ENCODE data around the gene COA8. TPM values are rescaled to one million over a fixed set of nuclear protein-coding genes. Genes with fewer than 3 reads are reported as not detected.
A peak's percentile ranks its signal among the peaks of the same experiment; 100 is the strongest.

Gene COA8
- total and polyA plus RNA-seq, 2 of the 13 experiments (the other 11 are each of a cell fraction or from before 2014, with no cell fraction given): 10.9 to 25.1 TPM

DNA sequence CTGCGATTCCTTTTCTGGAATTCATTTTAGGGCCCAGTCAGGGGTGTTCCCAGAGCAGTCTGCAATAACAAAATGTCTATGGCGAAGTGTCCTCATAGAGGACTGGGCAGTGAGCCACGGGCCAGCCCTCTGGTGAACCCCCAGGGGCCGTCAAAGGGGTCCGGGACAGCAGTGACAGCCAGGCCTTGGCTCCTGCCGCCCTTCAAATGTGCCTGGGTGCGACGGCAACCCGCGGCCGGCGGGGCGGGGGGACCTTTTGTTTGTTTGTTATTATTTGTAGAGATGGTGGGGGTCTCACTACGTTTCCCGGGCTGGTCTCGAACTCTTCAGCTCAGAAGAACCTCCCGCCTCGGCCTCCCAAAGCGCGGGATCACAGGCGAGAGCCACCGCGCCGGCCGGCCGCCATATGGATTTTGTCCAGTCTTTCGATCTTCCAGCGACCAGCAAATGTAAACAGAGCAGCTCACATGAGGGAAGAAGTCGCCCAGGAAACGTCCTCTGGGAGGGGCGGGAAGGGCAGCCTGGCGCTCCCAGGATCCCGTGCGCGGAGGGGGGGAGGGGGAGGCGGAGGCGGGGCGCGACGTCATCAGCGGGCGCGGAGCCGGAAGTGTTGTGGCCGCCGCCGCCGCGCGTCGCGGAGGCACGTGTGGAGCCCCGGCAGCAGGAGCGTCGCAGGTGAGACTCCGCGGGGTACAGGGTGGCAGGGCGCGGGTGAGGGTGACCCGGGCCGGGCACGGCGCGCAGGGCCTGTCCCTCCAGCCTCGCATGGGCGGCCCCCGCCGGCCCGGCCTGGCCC, 34.0 kb upstream of the COA8 start, which contains the start of gene TRMT61A (continued):
- TF ChIP-seq, protein P1, sequence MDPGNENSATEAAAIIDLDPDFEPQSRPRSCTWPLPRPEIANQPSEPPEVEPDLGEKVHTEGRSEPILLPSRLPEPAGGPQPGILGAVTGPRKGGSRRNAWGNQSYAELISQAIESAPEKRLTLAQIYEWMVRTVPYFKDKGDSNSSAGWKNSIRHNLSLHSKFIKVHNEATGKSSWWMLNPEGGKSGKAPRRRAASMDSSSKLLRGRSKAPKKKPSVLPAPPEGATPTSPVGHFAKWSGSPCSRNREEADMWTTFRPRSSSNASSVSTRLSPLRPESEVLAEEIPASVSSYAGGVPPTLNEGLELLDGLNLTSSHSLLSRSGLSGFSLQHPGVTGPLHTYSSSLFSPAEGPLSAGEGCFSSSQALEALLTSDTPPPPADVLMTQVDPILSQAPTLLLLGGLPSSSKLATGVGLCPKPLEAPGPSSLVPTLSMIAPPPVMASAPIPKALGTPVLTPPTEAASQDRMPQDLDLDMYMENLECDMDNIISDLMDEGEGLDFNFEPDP (CRISPR knock-in tag; conservative IDR thresholded peaks at IDR 0.05): 0 out of 2 replicates have a peak, but pooled peaks have one; percentile 14
- no peak for TF ChIP-seq ZNF782 (CRISPR knock-in tag; IDR thresholded peaks at IDR 0.05; ENCODE audit: borderline replicate concordance)
- TF ChIP-seq KLF15 (CRISPR knock-in tag; IDR thresholded peaks at IDR 0.05; ENCODE audit: borderline replicate concordance): 0 out of 2 replicates have a peak, but pooled peaks have one; percentile 31
- TF ChIP-seq, protein P2, sequence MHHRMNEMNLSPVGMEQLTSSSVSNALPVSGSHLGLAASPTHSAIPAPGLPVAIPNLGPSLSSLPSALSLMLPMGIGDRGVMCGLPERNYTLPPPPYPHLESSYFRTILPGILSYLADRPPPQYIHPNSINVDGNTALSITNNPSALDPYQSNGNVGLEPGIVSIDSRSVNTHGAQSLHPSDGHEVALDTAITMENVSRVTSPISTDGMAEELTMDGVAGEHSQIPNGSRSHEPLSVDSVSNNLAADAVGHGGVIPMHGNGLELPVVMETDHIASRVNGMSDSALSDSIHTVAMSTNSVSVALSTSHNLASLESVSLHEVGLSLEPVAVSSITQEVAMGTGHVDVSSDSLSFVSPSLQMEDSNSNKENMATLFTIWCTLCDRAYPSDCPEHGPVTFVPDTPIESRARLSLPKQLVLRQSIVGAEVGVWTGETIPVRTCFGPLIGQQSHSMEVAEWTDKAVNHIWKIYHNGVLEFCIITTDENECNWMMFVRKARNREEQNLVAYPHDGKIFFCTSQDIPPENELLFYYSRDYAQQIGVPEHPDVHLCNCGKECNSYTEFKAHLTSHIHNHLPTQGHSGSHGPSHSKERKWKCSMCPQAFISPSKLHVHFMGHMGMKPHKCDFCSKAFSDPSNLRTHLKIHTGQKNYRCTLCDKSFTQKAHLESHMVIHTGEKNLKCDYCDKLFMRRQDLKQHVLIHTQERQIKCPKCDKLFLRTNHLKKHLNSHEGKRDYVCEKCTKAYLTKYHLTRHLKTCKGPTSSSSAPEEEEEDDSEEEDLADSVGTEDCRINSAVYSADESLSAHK (CRISPR knock-in tag; IDR thresholded peaks at IDR 0.05; ENCODE audit: borderline replicate concordance): no peak
- TF ChIP-seq KDM4B (CRISPR knock-in tag; IDR thresholded peaks at IDR 0.05): peak; percentile 37; the same call in 1 of the 2 replicates
- TF ChIP-seq, protein P3, sequence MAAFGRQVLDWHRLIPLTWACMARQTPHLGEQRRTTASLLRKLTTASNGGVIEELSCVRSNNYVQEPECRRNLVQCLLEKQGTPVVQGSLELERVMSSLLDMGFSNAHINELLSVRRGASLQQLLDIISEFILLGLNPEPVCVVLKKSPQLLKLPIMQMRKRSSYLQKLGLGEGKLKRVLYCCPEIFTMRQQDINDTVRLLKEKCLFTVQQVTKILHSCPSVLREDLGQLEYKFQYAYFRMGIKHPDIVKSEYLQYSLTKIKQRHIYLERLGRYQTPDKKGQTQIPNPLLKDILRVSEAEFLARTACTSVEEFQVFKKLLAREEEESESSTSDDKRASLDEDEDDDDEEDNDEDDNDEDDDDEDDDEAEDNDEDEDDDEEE (CRISPR knock-in tag; IDR thresholded peaks at IDR 0.05): peak; percentile 67; the same call in 1 of the 2 replicates
- TF ChIP-seq, protein P4, sequence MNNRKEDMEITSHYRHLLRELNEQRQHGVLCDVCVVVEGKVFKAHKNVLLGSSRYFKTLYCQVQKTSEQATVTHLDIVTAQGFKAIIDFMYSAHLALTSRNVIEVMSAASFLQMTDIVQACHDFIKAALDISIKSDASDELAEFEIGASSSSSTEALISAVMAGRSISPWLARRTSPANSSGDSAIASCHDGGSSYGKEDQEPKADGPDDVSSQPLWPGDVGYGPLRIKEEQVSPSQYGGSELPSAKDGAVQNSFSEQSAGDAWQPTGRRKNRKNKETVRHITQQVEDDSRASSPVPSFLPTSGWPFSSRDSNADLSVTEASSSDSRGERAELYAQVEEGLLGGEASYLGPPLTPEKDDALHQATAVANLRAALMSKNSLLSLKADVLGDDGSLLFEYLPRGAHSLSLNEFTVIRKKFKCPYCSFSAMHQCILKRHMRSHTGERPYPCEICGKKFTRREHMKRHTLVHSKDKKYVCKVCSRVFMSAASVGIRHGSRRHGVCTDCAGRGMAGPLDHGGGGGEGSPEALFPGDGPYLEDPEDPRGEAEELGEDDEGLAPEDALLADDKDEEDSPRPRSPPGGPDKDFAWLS (CRISPR knock-in tag; IDR thresholded peaks at IDR 0.05; ENCODE audit: borderline replicate concordance): no peak
- no peak; the same call in 1 of the 2 replicates for TF ChIP-seq ZNF232 (CRISPR knock-in tag; IDR thresholded peaks at IDR 0.05; ENCODE audit: borderline replicate concordance)
- TF ChIP-seq ZBTB3 (CRISPR knock-in tag; IDR thresholded peaks at IDR 0.05; ENCODE audit: borderline replicate concordance, low read depth): no peak
- TF ChIP-seq CBX1 (IDR thresholded peaks at IDR 0.05; ENCODE audit: low read depth): peak; percentile 35
- peak; percentile 67; the same call in 1 of the 2 replicates for TF ChIP-seq SNAI1 (CRISPR knock-in tag; IDR thresholded peaks at IDR 0.05; ENCODE audit: borderline replicate concordance)
- no peak for TF ChIP-seq PHF5A (CRISPR knock-in tag; IDR thresholded peaks at IDR 0.05; ENCODE audit: low read depth, unreplicated experiment)
- TF ChIP-seq, protein P5, sequence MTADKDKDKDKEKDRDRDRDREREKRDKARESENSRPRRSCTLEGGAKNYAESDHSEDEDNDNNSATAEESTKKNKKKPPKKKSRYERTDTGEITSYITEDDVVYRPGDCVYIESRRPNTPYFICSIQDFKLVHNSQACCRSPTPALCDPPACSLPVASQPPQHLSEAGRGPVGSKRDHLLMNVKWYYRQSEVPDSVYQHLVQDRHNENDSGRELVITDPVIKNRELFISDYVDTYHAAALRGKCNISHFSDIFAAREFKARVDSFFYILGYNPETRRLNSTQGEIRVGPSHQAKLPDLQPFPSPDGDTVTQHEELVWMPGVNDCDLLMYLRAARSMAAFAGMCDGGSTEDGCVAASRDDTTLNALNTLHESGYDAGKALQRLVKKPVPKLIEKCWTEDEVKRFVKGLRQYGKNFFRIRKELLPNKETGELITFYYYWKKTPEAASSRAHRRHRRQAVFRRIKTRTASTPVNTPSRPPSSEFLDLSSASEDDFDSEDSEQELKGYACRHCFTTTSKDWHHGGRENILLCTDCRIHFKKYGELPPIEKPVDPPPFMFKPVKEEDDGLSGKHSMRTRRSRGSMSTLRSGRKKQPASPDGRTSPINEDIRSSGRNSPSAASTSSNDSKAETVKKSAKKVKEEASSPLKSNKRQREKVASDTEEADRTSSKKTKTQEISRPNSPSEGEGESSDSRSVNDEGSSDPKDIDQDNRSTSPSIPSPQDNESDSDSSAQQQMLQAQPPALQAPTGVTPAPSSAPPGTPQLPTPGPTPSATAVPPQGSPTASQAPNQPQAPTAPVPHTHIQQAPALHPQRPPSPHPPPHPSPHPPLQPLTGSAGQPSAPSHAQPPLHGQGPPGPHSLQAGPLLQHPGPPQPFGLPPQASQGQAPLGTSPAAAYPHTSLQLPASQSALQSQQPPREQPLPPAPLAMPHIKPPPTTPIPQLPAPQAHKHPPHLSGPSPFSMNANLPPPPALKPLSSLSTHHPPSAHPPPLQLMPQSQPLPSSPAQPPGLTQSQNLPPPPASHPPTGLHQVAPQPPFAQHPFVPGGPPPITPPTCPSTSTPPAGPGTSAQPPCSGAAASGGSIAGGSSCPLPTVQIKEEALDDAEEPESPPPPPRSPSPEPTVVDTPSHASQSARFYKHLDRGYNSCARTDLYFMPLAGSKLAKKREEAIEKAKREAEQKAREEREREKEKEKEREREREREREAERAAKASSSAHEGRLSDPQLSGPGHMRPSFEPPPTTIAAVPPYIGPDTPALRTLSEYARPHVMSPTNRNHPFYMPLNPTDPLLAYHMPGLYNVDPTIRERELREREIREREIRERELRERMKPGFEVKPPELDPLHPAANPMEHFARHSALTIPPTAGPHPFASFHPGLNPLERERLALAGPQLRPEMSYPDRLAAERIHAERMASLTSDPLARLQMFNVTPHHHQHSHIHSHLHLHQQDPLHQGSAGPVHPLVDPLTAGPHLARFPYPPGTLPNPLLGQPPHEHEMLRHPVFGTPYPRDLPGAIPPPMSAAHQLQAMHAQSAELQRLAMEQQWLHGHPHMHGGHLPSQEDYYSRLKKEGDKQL (CRISPR knock-in tag; IDR thresholded peaks at IDR 0.05; ENCODE audit: low read depth): no peak
- no peak for TF ChIP-seq HOXA7 (CRISPR knock-in tag; IDR thresholded peaks at IDR 0.05)
- TF ChIP-seq ZNF337 (CRISPR knock-in tag; IDR thresholded peaks at IDR 0.05; ENCODE audit: borderline replicate concordance, low read depth): no peak

All from HepG2 (cell line).